Kidney glomerular epithelial cell (primary cell): ENCODE measurements around the gene CNTNAP2.

Experiments
- DNase-seq: peaks from one replicate; lab custom pipeline; 2025; lab: John Stamatoyannopoulos, UW

CNTNAP2 gene

GRCh38 chr7:146772601-146773000 is 656.0 kb downstream of the CNTNAP2 start:
- DNase-seq = no peak

GRCh38 chr7:146773506-146773905 is 656.9 kb downstream of the CNTNAP2 start:
- no peak for DNase-seq

- no peak for DNase-seq
Observed at GRCh38 chr7:146781352-146782116, 664.9 kb downstream of the CNTNAP2 start.

- DNase-seq = no peak
Observed at GRCh38 chr7:146787266-146787665, 670.7 kb downstream of the CNTNAP2 start.

- DNase-seq = no peak
Observed at GRCh38 chr7:146788008-146788407, 671.4 kb downstream of the CNTNAP2 start.

- DNase-seq = no peak
Observed at GRCh38 chr7:146791344-146792285, 675.0 kb downstream of the CNTNAP2 start.

GRCh38 chr7:146804620-146805019 is 688.0 kb downstream of the CNTNAP2 start:
- no peak for DNase-seq

GRCh38 chr7:146805082-146805481 is 688.5 kb downstream of the CNTNAP2 start:
- no peak for DNase-seq

- DNase-seq = no peak
Observed at GRCh38 chr7:146826329-146826728, 709.7 kb downstream of the CNTNAP2 start.

- no peak for DNase-seq
Observed at GRCh38 chr7:146830686-146831085, 714.1 kb downstream of the CNTNAP2 start.

GRCh38 chr7:146831875-146832274 is 715.3 kb downstream of the CNTNAP2 start:
- DNase-seq = no peak

GRCh38 chr7:146844405-146844804 is 727.8 kb downstream of the CNTNAP2 start:
- no peak for DNase-seq

GRCh38 chr7:146858690-146859089 is 742.1 kb downstream of the CNTNAP2 start:
- no peak for DNase-seq

GRCh38 chr7:146861701-146862100 is 745.1 kb downstream of the CNTNAP2 start:
- no peak for DNase-seq

- no peak for DNase-seq
Observed at GRCh38 chr7:146862415-146862814, 745.8 kb downstream of the CNTNAP2 start.

GRCh38 chr7:146864644-146865043 is 748.0 kb downstream of the CNTNAP2 start:
- DNase-seq = no peak

GRCh38 chr7:146865696-146866095 is 749.1 kb downstream of the CNTNAP2 start:
- no peak for DNase-seq

GRCh38 chr7:146874722-146875121 is 758.1 kb downstream of the CNTNAP2 start:
- no peak for DNase-seq

GRCh38 chr7:146875237-146875785 is 758.7 kb downstream of the CNTNAP2 start:
- DNase-seq = no peak

GRCh38 chr7:146875981-146876380 is 759.4 kb downstream of the CNTNAP2 start:
- no peak for DNase-seq

- DNase-seq = no peak
Observed at GRCh38 chr7:146876411-146876810, 759.8 kb downstream of the CNTNAP2 start.

GRCh38 chr7:146878901-146879300 is 762.3 kb downstream of the CNTNAP2 start:
- no peak for DNase-seq

- no peak for DNase-seq
Observed at GRCh38 chr7:146885231-146885630, 768.6 kb downstream of the CNTNAP2 start.
